ENCODE results near the gene SLC26A1.

Gene SLC26A1

DNA sequence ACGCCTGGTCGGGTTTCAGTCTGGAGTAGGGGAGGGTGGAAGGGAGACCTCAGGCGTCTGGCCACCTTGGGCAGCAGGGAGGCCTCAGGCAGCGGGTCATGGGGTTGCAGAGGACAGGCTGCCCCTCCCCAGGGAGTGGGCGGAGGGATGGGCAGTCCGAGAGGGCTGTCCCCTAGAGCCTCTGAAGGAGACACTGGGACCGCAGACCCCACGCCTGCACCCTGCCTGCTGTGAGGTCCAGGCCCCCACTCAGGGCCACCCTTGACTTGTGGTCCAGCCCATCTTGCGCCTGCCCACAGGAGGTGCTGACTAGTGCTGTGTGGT is 34.7 kb upstream of the SLC26A1 start:
- no peak for DNase-seq (ENCODE audit: low spot score)
- TF ChIP-seq, protein P1, sequence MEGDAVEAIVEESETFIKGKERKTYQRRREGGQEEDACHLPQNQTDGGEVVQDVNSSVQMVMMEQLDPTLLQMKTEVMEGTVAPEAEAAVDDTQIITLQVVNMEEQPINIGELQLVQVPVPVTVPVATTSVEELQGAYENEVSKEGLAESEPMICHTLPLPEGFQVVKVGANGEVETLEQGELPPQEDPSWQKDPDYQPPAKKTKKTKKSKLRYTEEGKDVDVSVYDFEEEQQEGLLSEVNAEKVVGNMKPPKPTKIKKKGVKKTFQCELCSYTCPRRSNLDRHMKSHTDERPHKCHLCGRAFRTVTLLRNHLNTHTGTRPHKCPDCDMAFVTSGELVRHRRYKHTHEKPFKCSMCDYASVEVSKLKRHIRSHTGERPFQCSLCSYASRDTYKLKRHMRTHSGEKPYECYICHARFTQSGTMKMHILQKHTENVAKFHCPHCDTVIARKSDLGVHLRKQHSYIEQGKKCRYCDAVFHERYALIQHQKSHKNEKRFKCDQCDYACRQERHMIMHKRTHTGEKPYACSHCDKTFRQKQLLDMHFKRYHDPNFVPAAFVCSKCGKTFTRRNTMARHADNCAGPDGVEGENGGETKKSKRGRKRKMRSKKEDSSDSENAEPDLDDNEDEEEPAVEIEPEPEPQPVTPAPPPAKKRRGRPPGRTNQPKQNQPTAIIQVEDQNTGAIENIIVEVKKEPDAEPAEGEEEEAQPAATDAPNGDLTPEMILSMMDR (IDR thresholded peaks at IDR 0.05) = no peak
- H3K4me3 ChIP-seq = no peak overlapping the region
- H3K27ac ChIP-seq = no peak overlapping the region

DNA sequence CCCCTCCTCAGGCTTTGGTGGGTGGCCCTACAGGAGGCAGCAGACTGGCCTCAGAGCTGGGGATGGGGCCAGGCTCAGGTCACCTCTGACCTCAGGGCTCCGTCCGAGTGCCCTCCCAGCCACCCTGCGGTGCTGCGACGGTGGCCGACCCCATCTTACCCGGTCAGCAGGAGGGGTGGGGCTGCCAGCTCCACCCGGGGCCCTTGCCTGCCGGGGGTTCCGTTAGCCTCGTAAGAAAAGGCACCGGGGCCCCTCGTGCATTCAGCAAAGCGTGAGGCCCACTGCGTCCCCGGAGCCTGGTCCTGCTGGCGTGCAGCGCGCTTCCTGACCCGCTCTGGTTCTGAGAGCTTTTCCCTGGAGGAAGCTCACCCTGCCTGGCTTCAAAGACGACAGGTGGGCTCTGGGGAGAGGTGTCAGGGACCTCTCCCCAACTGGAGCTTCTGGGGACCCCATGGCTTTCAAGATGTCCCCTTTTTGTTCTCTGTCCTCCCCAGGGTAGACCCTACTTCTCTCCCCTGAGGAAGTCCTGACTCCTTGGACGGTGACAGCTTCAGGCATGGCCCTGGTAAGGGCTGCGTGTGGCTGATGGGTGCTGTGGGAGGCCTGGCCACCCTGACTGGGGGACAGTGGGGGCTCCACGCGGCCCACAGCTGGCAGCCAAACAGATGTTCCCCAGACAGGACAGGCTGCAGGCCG is 34.2 kb upstream of the SLC26A1 start:
- no peak overlapping the region for H3K4me3 ChIP-seq
- DNase-seq (ENCODE audit: low spot score) = no peak
- TF ChIP-seq, protein P1 (IDR thresholded peaks at IDR 0.05) = no peak
- no peak overlapping the region for H3K27ac ChIP-seq

DNA sequence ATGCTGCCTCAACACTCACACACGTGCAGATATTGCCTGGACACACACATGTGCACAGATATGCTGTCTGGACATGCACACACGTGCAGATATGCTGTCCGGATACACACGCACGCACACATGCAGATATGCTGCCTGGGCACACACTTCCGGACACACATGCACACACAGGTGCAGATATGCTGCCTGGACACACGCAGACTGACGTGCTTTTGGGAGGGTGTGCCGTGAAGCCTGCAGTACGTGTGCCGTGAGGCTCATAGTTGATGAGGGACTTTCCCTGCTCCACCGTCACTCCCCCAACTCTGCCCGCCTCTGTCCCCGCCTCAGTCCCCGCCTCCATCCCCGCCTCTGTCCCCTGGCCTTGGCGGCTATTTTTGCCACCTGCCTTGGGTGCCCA is 32.9 kb upstream of the SLC26A1 start:
- TF ChIP-seq, protein P1 (IDR thresholded peaks at IDR 0.05) = no peak
- H3K27ac ChIP-seq = no peak overlapping the region
- H3K4me3 ChIP-seq = no peak overlapping the region
- DNase-seq (ENCODE audit: low spot score) = no peak

DNA sequence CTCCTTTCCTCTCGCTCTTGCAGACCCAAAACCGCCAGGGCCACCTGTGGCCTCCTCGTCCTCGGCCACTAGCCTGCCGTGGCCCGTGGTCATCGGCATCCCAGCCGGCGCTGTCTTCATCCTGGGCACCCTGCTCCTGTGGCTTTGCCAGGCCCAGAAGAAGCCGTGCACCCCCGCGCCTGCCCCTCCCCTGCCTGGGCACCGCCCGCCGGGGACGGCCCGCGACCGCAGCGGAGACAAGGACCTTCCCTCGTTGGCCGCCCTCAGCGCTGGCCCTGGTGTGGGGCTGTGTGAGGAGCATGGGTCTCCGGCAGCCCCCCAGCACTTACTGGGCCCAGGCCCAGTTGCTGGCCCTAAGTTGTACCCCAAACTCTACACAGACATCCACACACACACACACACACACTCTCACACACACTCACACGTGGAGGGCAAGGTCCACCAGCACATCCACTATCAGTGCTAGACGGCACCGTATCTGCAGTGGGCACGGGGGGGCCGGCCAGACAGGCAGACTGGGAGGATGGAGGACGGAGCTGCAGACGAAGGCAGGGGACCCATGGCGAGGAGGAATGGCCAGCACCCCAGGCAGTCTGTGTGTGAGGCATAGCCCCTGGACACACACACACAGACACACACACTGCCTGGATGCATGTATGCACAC is 31.8 kb upstream of the SLC26A1 start:
- H3K27ac ChIP-seq = no peak overlapping the region
- no peak overlapping the region for H3K4me3 ChIP-seq
- TF ChIP-seq, protein P1 (IDR thresholded peaks at IDR 0.05) = no peak
- DNase-seq (ENCODE audit: low spot score) = no peak

DNA sequence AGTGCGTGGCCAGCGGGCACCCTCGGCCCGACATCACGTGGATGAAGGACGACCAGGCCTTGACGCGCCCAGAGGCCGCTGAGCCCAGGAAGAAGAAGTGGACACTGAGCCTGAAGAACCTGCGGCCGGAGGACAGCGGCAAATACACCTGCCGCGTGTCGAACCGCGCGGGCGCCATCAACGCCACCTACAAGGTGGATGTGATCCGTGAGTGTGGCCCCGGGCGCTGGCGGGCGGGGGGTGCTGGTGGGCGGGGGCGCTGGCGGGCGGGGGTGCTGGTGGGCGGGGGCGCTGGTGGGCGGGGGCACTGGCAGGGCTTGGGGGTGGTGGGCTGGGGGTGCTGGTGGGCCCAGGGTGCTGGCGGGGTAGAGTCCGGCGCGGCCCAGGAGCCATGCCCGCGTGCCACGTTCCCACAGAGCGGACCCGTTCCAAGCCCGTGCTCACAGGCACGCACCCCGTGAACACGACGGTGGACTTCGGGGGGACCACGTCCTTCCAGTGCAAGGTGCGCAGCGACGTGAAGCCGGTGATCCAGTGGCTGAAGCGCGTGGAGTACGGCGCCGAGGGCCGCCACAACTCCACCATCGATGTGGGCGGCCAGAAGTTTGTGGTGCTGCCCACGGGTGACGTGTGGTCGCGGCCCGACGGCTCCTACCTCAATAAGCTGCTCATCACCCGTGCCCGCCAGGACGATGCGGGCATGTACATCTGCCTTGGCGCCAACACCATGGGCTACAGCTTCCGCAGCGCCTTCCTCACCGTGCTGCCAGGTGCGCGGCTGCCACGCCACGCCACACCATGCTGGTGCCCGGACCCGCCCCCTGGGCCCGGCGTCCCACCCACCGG is 30.9 kb upstream of the SLC26A1 start:
- TF ChIP-seq, protein P1 (IDR thresholded peaks at IDR 0.05) = no peak
- no peak for DNase-seq (ENCODE audit: low spot score)
- no peak overlapping the region for H3K4me3 ChIP-seq

DNA sequence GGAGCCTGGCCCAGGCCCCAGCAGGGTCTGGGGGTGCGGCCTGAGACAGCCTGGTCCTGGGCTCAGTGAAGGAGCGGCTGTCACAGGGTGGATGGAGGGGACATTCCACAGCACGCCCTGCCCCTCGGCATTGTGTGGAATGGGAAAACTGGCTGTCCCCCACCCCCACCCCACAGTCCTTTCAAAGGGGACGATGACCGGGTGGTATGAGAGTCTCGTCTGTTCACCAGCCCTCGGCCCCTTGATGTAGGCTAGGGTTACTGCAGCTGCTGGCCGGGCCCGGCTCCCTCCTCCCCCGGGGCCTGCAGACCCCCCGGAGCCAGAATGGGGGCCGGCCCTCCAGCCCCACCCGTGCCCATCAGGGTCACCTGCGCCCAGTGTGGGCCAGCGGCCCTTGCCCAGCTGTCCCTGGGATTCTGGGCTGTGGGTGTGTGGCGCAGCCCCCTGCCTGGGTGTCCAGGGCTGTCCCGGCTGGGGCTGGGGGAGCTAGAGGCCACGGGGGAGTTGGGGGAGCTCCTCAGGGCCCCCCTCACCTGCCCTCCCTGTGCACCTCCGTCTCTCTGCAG is 30.0 kb upstream of the SLC26A1 start:
- TF ChIP-seq, protein P1 (IDR thresholded peaks at IDR 0.05) = no peak
- no peak for DNase-seq (ENCODE audit: low spot score)
- Histone ChIP-seq H3K4me3 (no peak overlapping the region), H3K27ac (no peak overlapping the region)

More for the DNA sequence above, 30.9 kb upstream of the SLC26A1 start:
- no peak overlapping the region for H3K27ac ChIP-seq
